Uterus (tissue), 2 donors: Measurements from ENCODE around the gene PDE4B.

Source experiments
- POLR2A ChIP-seq, 2 donors: fragments of 450-650 bp; IDR thresholded peaks; one replicate each; pipeline ENCODE4 v1.6.1; 2016; ENCODE audit warnings: antibody characterized with exemption in 2 of 2, mild to moderate bottlenecking in 1 of 2, moderate library complexity in 1 of 2
- TF ChIP-seq, protein P1 (sequence below), 4 experiments: fragments of 200-600 bp in 2 of 4; fragments of 450-650 bp in 2 of 4; sonication (generic) in 2 of 4; IDR thresholded peaks; one replicate each; pipeline ENCODE4 v1.5.1; 2016 to 2019; ENCODE audit warnings: antibody characterized with exemption in 4 of 4, mild to moderate bottlenecking in 2 of 4, moderate library complexity in 1 of 4

DNA sequence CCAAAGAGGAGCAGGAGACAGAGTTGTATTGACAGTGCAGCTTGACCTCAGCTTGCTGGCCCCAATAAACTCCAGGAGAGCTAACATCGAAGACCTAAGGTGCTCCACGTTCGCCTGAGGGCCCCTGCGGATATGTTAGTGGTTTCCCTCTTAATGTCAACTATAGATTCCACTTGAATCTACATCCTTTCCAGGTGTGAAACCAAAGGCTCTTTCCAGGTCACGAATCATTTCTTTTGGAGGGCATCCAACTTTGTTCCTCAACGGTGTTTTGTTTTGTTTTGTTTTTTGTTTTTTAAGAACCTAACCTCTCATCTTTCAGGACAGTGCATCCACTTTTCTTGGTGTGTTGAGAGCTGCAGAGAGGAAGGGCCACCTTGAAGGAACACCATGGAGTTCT lies 473.7 kb downstream of the PDE4B start:
- TF ChIP-seq, protein P1, sequence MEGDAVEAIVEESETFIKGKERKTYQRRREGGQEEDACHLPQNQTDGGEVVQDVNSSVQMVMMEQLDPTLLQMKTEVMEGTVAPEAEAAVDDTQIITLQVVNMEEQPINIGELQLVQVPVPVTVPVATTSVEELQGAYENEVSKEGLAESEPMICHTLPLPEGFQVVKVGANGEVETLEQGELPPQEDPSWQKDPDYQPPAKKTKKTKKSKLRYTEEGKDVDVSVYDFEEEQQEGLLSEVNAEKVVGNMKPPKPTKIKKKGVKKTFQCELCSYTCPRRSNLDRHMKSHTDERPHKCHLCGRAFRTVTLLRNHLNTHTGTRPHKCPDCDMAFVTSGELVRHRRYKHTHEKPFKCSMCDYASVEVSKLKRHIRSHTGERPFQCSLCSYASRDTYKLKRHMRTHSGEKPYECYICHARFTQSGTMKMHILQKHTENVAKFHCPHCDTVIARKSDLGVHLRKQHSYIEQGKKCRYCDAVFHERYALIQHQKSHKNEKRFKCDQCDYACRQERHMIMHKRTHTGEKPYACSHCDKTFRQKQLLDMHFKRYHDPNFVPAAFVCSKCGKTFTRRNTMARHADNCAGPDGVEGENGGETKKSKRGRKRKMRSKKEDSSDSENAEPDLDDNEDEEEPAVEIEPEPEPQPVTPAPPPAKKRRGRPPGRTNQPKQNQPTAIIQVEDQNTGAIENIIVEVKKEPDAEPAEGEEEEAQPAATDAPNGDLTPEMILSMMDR (IDR thresholded peaks at IDR 0.05): no peak
- TF ChIP-seq POLR2A (IDR thresholded peaks at IDR 0.05): no peak
